Activated CD8-positive, alpha-beta memory T cell treated with anti-CD3 and anti-CD28 coated beads for 36 hours (primary cell): ENCODE measurements around the gene BIRC7. TPM values are rescaled to one million over a fixed set of nuclear protein-coding genes. Genes with fewer than 3 reads are reported as not detected.

Experiments
- CTCF ChIA-PET: fragments of 350-600 bp; sonication (Branson Sonifier 250); formaldehyde crosslinking; loops from one replicate; lab custom pipeline; 2021; ENCODE audit warnings: antibody characterized with exemption; lab: Charles Lee
- POLR2A ChIA-PET: fragments of 350-600 bp; sonication (Branson Sonifier 250); formaldehyde crosslinking; loops from one replicate; lab custom pipeline; 2021; ENCODE audit warnings: antibody characterized with exemption; lab: Charles Lee
- total RNA-seq, 2 experiments: library from RNA; stranded (reverse); gene quantifications; one replicate each; pipeline ENCODE4 v1.2.3, GENCODE V29; 2021

The BIRC7 gene
- total RNA-seq, 2 experiments from 2014 or later = not detected

- ChIA-PET POLR2A (no interaction called here), CTCF (no interaction called here)
Observed at GRCh38 chr20:63255931-63256704, 20.4 kb downstream of the BIRC7 start.

GRCh38 chr20:63256954-63257353 is 21.2 kb downstream of the BIRC7 start:
- POLR2A ChIA-PET = no interaction called here
- CTCF ChIA-PET = no interaction called here

GRCh38 chr20:63257629-63258028 is 21.9 kb downstream of the BIRC7 start:
- CTCF ChIA-PET = no interaction called here

GRCh38 chr20:63258781-63259180 is 23.1 kb downstream of the BIRC7 start:
- CTCF ChIA-PET = no interaction called here
- POLR2A ChIA-PET = no interaction called here

More at GRCh38 chr20:63257629-63258028, 21.9 kb downstream of the BIRC7 start:
- POLR2A ChIA-PET = no interaction called here

- ChIA-PET CTCF (no interaction called here), POLR2A (no interaction called here)
Observed at GRCh38 chr20:63259734-63260460, 24.2 kb downstream of the BIRC7 start.

GRCh38 chr20:63260521-63260920 is 24.8 kb downstream of the BIRC7 start:
- ChIA-PET CTCF (interaction anchor here (0.6 kb wide), 1 partner anchor 236 kb away, joined by 4 read pairs; no protein-coding TSS in a partner anchor), POLR2A (no interaction called here)

- ChIA-PET POLR2A (no interaction called here), CTCF (interaction anchor here (0.6 kb wide), 1 partner anchor 235 kb away, joined by 4 read pairs; no protein-coding TSS in a partner anchor)
Observed at GRCh38 chr20:63261060-63261794, 25.5 kb downstream of the BIRC7 start.

GRCh38 chr20:63261795-63262528 is 26.3 kb downstream of the BIRC7 start:
- CTCF ChIA-PET = no interaction called here
- POLR2A ChIA-PET = no interaction called here

GRCh38 chr20:63262836-63263235 is 27.1 kb downstream of the BIRC7 start:
- CTCF ChIA-PET = no interaction called here
- POLR2A ChIA-PET = no interaction called here

- ChIA-PET CTCF (no interaction called here), POLR2A (no interaction called here)
Observed at GRCh38 chr20:63264000-63264399, 28.3 kb downstream of the BIRC7 start.

- ChIA-PET POLR2A (no interaction called here), CTCF (no interaction called here)
Observed at GRCh38 chr20:63264519-63264918, 28.8 kb downstream of the BIRC7 start.

GRCh38 chr20:63265891-63266515 is 30.3 kb downstream of the BIRC7 start:
- CTCF ChIA-PET = no interaction called here
- POLR2A ChIA-PET = no interaction called here

- POLR2A ChIA-PET = no interaction called here
- CTCF ChIA-PET = no interaction called here
Observed at GRCh38 chr20:63267691-63268090, 32.0 kb downstream of the BIRC7 start.

- ChIA-PET POLR2A (no interaction called here), CTCF (interaction anchor here (1.4 kb wide), 1 partner anchor 24 kb away, joined by 3 read pairs; no protein-coding TSS in a partner anchor)
Observed at GRCh38 chr20:63268256-63268655, 32.6 kb downstream of the BIRC7 start.

GRCh38 chr20:63268671-63269439 is 33.1 kb downstream of the BIRC7 start:
- ChIA-PET CTCF (interaction anchor here (1.4 kb wide), 1 partner anchor 23 kb away, joined by 3 read pairs; no protein-coding TSS in a partner anchor), POLR2A (no interaction called here)

GRCh38 chr20:63269724-63270123 is 34.0 kb downstream of the BIRC7 start:
- ChIA-PET CTCF (no interaction called here), POLR2A (no interaction called here)

- POLR2A ChIA-PET = no interaction called here
- CTCF ChIA-PET = interaction anchor here (2.1 kb wide), 1 partner anchor 21 kb away, joined by 4 read pairs; no protein-coding TSS in a partner anchor
Observed at GRCh38 chr20:63270606-63271325, 35.1 kb downstream of the BIRC7 start.
